HG03060 (cell line): ENCODE data around the gene CARMIL1.
"Not testable (repeated sequence)": the region's sequence is repeated elsewhere in the genome, so short reads cannot be mapped to it uniquely, and the experiment has no call there.

Experiments used
- ATAC-seq: cut with Tn5 transposase; IDR thresholded peaks from one replicate; pipeline ENCODE4 v1.9.1; 2021; ENCODE audit warnings: low read depth, moderate number of reproducible peaks; ENCODE audit not compliant: unreplicated experiment

Gene CARMIL1

GRCh38 chr6:25542984-25543910, 264.1 kb downstream of the CARMIL1 start:
- ATAC-seq = no peak

GRCh38 chr6:25544833-25545232, 265.7 kb downstream of the CARMIL1 start:
- ATAC-seq = no peak

GRCh38 chr6:25547797-25548196, 268.6 kb downstream of the CARMIL1 start:
- ATAC-seq = no peak

GRCh38 chr6:25548451-25548850, 269.3 kb downstream of the CARMIL1 start:
- no peak for ATAC-seq

- no peak for ATAC-seq
These were observed 271.5 kb downstream of the CARMIL1 start for GRCh38 chr6:25550631-25551030.

- no peak for ATAC-seq
These were observed 274.3 kb downstream of the CARMIL1 start for GRCh38 chr6:25553502-25553901.

GRCh38 chr6:25555188-25555587, 276.0 kb downstream of the CARMIL1 start:
- no peak for ATAC-seq

GRCh38 chr6:25556516-25556915, 277.3 kb downstream of the CARMIL1 start:
- no peak for ATAC-seq

- ATAC-seq = no peak
These were observed 279.1 kb downstream of the CARMIL1 start for GRCh38 chr6:25558155-25558817.

GRCh38 chr6:25560865-25561264, 281.7 kb downstream of the CARMIL1 start:
- ATAC-seq = no peak

GRCh38 chr6:25564943-25565342, 285.8 kb downstream of the CARMIL1 start:
- ATAC-seq = no peak

- ATAC-seq = no peak
These were observed 291.4 kb downstream of the CARMIL1 start for GRCh38 chr6:25570578-25570977.

- ATAC-seq = no peak
These were observed 297.7 kb downstream of the CARMIL1 start for GRCh38 chr6:25576919-25577318.

- ATAC-seq = no peak
These were observed 299.4 kb downstream of the CARMIL1 start for GRCh38 chr6:25578538-25578937.

- ATAC-seq = no peak
These were observed 300.3 kb downstream of the CARMIL1 start for GRCh38 chr6:25579391-25579883.

- ATAC-seq = no peak
These were observed 300.8 kb downstream of the CARMIL1 start for GRCh38 chr6:25579902-25580495.

- ATAC-seq = no peak
These were observed 302.9 kb downstream of the CARMIL1 start for GRCh38 chr6:25582101-25582500.

- no peak for ATAC-seq
These were observed 303.9 kb downstream of the CARMIL1 start for GRCh38 chr6:25583099-25583498.

GRCh38 chr6:25583906-25584305, 304.7 kb downstream of the CARMIL1 start:
- ATAC-seq = no peak

- ATAC-seq = no peak
These were observed 306.1 kb downstream of the CARMIL1 start for GRCh38 chr6:25585225-25585624.

- ATAC-seq = not testable (repeated sequence)
These were observed 306.9 kb downstream of the CARMIL1 start for GRCh38 chr6:25586119-25586518.
